Retinal pigment epithelial cell (primary cell): ENCODE results near the gene GJA9.

Experiments used
- DNase-seq: peaks from one replicate; pipeline ENCODE4 v3.0.0-alpha.2; 2010; ENCODE audit warnings: low read depth
- H3K4me3 ChIP-seq: 2 replicates; pipeline ENCODE4 v1.5.1; 2011; ENCODE audit warnings: mild to moderate bottlenecking, low read length, control low read depth, moderate library complexity
- TF ChIP-seq, protein P1 (sequence below): conservative IDR thresholded peaks from 2 replicates; pipeline ENCODE4 v1.5.1; 2011; ENCODE audit warnings: low read depth, low read length, control low read depth, inconsistent platforms

The GJA9 gene

DNA sequence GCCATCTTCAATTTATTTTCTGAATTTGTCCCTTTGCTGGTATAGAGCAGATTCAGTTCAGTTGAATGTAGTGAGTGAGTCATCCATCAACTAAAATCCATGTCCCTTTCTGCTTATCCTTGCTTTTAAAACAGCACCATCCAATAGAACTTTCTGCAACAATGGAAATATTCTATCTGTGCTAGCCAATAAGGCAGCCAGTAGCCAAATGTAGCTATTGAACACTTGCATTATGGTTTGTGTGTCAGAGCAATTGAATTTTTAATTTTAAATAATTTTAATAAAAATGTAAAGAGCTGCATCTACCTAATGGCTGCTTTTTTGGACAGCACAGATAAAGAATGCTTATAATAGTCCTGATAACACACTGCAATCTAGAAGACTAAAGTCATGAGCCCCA lies at the start of gene GJA9:
Gene GJA9, minus strand, starts transcription at position 101 of the 400 bp plus-strand sequence. CDS start 5,489 bp downstream, outside the sequence.
- no peak within 1 kb of the TSS for H3K4me3 ChIP-seq
- TF ChIP-seq, protein P1, sequence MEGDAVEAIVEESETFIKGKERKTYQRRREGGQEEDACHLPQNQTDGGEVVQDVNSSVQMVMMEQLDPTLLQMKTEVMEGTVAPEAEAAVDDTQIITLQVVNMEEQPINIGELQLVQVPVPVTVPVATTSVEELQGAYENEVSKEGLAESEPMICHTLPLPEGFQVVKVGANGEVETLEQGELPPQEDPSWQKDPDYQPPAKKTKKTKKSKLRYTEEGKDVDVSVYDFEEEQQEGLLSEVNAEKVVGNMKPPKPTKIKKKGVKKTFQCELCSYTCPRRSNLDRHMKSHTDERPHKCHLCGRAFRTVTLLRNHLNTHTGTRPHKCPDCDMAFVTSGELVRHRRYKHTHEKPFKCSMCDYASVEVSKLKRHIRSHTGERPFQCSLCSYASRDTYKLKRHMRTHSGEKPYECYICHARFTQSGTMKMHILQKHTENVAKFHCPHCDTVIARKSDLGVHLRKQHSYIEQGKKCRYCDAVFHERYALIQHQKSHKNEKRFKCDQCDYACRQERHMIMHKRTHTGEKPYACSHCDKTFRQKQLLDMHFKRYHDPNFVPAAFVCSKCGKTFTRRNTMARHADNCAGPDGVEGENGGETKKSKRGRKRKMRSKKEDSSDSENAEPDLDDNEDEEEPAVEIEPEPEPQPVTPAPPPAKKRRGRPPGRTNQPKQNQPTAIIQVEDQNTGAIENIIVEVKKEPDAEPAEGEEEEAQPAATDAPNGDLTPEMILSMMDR, result no peak
- no peak for DNase-seq

DNA sequence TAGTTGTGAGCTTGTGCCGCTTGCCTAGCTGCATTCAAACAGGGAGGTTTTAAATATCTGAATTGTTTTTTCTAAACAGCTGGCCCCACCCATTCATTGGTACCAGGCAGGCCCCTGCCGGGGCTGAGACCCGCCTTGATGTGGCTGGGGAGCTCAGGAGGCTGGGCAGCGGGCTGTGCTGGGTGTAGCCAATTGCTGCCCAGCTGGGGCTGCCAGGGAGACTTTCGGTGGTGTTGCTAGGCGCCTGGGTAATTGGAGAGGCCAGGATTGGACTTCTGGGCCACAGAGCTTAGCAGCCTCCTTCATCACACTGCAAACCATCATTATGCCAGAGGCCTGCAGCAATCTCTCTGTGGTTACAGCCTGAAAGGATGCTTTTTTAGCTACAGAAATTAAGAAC lies 48.1 kb upstream of the GJA9 start:
- TF ChIP-seq, protein P1, result no peak

DNA sequence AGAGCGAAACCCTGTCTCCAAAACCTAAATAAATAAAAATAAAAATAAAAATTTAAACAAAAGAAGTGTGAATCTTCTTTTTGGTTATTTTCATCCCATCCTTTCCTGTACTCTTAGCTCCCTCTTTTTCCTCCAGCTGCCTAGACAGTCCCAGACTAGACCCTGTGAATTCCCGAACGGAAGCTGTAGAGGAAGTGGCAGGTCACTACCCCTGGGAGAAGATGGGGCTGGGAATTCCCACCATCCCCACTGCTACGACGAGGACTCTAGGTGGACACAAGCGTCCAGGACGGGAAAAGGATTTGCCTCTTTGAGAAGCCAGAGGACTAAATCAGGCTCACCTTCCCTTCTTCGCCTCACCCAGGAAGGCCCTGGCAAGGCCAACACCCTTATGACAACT lies 47.7 kb upstream of the GJA9 start:
- no peak for DNase-seq
- TF ChIP-seq, protein P1, result no peak
- H3K4me3 ChIP-seq, result no peak overlapping the region

More for the DNA sequence above, 48.1 kb upstream of the GJA9 start:
- peak; percentile 90 for DNase-seq
- no peak overlapping the region for H3K4me3 ChIP-seq

DNA sequence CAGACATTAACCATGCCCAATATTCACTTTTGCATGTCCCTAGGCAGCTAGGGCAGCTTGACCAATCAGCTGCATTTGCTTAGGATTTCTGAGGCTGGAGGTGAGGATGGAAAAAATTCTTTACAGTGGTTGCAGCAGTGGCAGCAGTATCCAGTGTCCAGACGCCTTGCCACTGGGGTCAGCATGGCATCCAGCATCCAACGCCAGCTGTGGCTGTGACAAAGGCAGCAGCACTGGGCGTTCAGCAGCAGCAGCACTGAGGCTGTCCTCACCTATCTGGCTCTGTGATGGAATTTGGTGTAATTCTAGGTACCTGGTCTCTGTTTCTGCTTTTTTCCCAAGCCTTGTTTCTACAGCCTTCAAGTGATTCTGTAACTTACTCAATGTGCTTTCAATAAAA lies 44.7 kb upstream of the GJA9 start:
- no peak overlapping the region for H3K4me3 ChIP-seq
- TF ChIP-seq, protein P1, result no peak
- DNase-seq, result no peak

DNA sequence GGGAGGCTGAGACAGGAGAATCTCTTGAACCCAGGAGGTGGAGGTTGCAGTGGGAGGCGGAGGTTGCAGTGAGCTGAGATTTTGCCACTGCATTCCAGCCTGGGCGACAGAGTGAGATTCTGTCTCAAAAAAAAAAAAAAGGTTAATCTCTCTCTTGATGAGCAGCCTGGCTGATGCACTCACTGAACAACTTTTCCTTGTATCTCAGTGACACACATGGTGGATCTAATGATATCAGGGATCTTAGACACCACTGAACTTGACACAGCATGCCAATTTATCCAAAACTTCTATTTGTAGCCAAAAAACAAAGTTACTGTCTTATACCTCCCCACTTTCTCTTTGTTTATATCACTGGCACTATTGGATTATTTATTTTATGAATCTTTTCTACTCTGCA lies 44.0 kb upstream of the GJA9 start:
- H3K4me3 ChIP-seq, result no peak overlapping the region
- TF ChIP-seq, protein P1, result no peak
- no peak for DNase-seq

DNA sequence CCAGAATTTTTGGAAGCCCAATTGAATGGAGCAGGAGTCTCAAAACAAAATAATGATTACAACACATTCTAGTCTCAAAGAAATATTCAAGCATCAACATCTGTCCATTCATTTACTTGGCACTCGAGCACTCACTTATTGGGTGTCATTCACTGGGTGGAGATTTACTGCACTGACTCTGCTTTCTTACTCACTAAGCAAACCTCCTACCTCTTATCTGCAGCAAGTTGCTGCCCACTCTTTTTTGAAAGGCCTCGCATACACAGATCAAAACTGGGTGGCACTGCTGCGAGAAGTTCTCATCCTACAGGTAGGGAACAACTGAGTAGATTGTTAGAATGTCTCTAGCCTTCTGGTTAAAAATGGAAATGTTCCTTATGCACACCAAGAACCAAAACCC lies 42.2 kb upstream of the GJA9 start:
- H3K4me3 ChIP-seq, result no peak overlapping the region
- DNase-seq, result no peak
- TF ChIP-seq, protein P1, result no peak

DNA sequence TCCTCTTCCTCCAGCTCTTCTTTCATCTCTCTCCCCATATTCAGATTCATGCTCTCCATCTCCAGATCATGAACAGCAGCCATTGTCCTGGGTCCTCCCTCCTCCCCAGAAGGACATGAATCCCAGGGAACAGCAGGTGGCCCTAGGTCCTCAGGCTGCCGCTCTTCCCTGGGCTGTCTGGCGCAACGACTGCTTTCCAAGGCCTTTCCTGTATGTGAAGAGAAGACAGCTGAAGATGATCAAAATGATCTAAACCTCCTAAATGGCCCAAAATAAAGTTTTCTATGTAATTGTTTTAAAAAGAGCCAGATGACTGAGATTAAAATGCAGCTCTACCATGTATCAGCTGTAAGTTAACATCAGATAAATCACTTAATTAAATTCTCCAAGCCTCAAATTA lies 37.7 kb upstream of the GJA9 start:
- H3K4me3 ChIP-seq, result no peak overlapping the region
- no peak for DNase-seq
- TF ChIP-seq, protein P1, result no peak
